ENCODE measurements around the gene FOXP1. TPM values are rescaled to one million over a fixed set of nuclear protein-coding genes. Genes with fewer than 3 reads are reported as not detected.
A peak's percentile ranks its signal among the peaks of the same experiment; 100 is the strongest.

FOXP1 gene
- total RNA-seq, 1 experiment from 2014 or later = 35.9 TPM

DNA sequence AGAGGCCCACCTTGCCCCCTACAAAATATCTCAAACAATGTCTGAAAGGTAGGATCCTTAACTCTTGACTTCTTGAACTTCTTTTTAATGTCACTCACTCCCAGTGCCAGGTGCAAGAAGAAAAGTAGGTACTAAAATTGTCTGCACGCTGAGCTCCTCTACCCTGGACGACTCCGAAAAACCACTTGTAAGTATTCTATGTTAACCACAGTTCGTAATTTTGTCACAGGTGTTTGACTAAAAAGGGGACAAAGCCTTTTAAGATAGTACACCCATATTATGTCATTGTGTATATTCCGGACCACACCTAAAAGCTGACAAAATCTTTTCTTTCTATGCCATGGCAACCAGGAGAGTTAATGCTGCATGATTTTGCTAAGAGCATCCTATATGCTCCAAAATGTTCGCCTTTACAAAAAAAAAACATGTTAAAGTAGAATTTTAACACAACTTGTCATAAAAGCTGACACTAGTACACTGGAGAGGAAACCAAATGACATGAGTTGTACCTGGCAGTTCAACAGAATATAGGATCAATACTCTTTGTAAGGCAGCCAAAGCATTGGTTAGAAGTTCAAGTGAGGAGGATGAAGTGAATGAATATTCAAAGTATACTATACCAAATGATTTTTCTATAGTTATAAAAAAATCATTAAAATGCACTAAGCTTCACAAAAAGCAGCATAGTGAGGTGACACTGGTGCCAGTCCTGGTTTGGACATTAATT, 210.5 kb downstream of the FOXP1 start:
- DNase-seq (ENCODE audit: low read depth) = no peak

DNA sequence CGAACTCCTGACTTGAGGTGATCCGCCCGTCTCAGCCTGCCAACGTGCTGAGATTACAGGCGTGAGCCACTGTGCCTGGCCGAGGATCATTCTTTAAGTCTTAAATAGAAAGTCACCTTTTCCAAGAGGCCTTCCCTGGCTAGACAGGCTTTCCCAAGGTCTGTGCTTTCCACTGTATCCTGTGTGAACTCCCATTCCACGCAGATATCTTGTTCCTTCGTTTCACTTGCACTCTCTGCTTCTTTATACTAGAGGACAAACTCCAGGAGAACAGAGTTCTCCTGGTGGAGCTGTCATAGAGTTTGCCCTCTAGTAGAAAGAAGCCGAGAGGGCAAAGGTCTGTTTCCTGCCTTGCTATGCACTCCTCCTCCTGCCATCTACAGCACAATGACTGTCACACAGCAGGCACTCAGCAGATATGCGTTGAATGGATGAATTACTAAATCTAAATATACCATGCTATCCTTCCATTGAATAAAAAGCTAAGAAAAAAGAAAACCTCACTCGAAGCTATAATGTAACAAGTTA, 211.2 kb downstream of the FOXP1 start:
- DNase-seq (ENCODE audit: low read depth) = no peak

DNA sequence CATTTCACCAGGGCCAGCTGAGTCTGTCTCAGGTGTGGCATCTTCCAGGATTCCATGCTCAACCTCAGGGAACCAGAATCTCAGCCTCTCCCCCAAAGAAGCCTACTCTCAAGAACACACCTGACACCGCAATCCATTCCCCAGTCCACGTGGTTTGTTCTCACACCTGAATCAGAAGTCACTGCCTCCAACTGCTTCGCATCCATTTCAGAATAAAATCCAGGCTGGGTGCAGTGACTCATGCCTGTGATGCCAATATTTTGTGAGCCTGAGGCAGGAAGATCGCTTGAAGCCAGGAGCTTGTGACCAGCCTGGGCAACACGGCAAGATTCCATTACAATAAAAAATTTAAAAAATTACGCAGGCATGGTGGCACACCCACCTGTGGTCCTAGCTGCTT, 212.2 kb downstream of the FOXP1 start:
- peak; percentile 24 for DNase-seq (ENCODE audit: low read depth)

GRCh38 chr3:71370467-71370866, 213.1 kb downstream of the FOXP1 start:
- no peak for DNase-seq (ENCODE audit: low read depth)

- DNase-seq (ENCODE audit: low read depth) = no peak
Measured at GRCh38 chr3:71369701-71370391, 213.7 kb downstream of the FOXP1 start.

GRCh38 chr3:71366988-71367604, 216.4 kb downstream of the FOXP1 start:
- DNase-seq (ENCODE audit: low read depth) = no peak

DNA sequence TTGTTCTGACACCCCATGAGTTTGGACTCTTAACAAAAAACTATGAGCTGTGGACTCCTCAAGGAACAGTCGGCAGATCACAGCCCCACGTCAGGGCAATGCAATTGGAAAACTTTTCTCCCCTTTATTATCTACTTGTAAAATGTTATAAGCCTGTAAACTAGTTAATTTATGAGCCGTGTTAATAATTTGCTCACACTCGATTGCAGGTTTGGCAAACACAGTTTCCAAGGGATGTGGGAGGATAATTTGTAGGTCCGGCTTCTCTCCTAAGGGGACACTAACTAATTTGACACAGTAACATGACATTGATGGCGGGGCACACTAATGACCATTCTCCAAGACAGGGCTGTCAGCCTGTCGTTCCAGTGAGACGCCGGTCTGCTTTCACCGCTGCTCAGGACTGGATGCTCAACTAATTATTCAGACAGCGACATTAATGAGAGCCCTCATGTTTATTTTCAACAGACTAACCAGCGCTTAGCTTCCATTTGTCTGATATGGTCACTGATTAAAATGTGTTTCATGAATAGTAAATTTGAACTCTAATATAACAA, 222.1 kb downstream of the FOXP1 start:
- DNase-seq (ENCODE audit: low read depth) = no peak

- DNase-seq (ENCODE audit: low read depth) = no peak
Measured at GRCh38 chr3:71360764-71361163, 222.8 kb downstream of the FOXP1 start.

DNA sequence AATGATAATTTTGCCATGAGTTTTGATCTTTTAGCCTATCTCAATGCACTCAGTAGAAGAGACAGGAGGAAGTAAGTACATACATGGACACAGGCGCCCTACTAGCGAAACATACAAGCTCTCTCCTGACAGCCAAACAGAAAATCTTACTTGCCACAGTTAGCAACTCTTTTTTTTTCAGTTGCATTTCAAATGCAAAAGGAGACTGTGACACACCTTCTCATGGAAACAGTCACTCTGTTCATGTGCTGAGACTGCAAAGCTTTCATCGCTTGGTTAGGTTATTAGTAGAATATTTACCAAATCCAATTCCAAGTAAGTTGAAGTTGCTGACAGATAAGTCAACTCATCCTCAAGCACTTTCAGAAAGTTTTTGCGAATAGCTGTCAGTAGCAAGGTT, 223.3 kb downstream of the FOXP1 start:
- no peak for DNase-seq (ENCODE audit: low read depth)

GRCh38 chr3:71358243-71358642, 225.3 kb downstream of the FOXP1 start:
- no peak for DNase-seq (ENCODE audit: low read depth)

DNA sequence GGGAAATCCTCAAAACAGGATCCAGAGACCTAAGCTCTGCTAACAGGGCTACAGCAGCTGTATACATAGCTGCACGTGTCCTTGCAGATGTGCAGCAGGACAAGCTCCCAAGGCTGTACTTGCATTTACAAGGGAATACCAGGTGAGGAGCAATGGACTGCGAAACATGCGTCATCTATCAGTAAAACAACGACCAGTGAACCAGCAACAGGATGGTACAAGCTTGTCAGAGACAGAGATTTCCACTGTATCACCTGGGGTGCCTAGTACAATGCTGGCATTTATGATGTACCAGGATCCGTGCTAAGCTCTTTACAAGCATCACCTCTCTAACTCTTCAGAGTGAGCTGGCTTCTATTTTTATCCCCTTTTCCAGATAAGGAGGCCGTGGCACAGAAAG, 227.3 kb downstream of the FOXP1 start:
- no peak for DNase-seq (ENCODE audit: low read depth)

- no peak for DNase-seq (ENCODE audit: low read depth)
Measured at GRCh38 chr3:71355862-71356261, 227.7 kb downstream of the FOXP1 start.

- DNase-seq (ENCODE audit: low read depth) = no peak
Measured at GRCh38 chr3:71355037-71355436, 228.5 kb downstream of the FOXP1 start.

GRCh38 chr3:71351403-71352149, 232.0 kb downstream of the FOXP1 start:
- no peak for DNase-seq (ENCODE audit: low read depth)

DNA sequence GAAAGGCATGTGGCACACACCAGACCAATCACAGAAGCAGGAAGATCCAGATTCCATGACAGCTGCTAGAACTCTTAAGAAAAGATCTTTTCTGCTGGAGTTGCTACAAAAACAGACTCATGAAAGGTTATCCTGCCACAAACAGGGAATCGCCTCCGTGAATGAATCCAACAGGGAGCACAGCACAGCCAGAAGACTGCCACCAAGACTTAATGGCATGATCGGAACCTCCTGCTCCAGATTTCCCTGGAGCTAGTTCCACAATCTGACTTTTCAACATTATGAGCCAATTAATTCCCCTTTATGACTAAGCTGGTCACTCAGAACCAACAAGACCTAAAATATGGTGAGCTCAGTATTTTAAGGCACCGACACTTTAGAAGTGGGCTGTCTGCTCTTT, 232.5 kb downstream of the FOXP1 start:
- DNase-seq (ENCODE audit: low read depth) = no peak

DNA sequence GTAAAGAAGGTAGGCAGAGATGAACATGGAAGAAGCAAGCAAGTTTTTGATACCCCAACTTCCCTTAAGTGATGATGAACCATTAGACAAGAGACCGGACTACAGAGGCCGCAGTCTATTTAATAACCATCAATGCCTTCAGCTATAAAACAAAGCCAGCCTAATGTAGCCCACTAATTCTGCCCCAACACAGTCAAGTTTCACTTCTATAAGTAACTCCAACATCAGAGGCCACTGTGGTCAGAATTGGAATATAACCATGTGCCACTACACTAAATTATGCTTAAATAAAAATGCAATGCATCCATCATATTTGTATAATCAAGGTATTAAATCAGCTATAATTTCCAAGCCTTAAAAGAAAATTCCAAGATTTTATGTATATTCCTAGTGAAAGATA, 234.7 kb downstream of the FOXP1 start:
- DNase-seq (ENCODE audit: low read depth) = no peak

DNA sequence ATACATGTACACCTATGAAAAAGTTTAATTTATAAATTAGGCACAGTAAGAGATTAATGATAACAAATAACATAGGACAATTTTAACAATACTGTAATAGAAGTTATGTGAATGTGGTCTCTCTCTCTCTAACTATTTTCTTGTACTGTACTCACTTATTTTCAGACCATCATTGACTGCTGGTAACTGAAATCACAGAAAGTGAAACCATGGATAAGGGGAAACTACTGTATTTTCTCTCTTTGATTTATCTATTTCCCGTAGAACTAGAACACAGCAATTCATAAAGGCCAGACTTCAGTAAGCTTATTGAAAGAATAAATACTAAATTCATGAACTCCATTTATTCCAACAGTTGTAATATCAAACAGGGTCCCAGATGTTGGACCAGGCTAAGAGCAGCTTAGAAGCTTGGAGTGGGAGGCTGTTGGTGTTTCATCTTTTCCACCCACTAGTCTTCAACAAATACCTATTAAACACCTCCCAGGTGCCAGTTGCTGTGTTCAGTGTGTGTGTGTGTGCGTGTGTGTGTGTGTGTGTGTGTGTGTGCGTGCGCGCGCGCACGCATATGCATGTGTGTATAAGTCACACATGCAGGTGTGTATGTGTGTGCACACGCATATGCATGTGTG, 235.4 kb downstream of the FOXP1 start:
- no peak for DNase-seq (ENCODE audit: low read depth)

- no peak for DNase-seq (ENCODE audit: low read depth)
Measured at GRCh38 chr3:71346061-71346460, 237.5 kb downstream of the FOXP1 start.

- DNase-seq (ENCODE audit: low read depth) = no peak
Measured at GRCh38 chr3:71345429-71346040, 238.0 kb downstream of the FOXP1 start.

DNA sequence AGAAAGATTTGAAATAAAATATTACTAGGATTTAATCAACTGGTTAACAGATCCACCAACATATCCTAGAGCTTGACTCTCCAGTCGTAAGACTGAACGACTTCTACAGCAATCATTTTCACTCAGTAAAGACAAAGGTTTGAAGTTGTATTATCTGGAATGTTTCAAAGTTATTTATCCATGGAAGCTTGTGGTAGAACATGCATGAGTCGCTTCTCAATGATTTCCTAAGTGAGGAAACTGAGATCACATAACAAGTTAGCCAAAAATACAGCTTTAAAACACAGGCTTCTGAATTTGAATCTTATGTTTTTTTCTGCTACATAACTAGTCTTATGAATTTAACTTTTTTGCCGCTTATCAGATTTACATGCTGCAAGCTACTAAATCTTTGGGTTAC, 241.8 kb downstream of the FOXP1 start:
- peak; percentile 68 for DNase-seq (ENCODE audit: low read depth)

DNA sequence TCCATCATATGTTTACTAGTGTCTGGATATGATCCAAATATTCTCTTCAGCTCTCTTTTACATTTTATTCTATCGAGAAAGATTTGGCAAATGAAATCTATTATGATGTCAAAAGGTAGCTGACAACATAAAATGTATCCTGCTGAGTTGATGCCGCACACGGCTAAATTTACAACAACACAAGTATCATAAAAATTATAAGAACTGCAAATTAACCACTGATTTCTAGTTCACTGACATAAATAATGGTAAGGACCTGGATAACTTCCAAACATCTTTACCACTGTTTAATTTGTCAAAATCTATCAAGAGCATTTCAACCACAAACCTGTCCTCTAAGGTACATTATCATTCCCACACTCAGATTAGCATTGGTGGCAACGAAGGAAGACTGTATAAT, 244.5 kb downstream of the FOXP1 start:
- DNase-seq (ENCODE audit: low read depth) = no peak
